AG10803 (cell line): Measurements from ENCODE around the gene ESYT3.

Experiments
- DNase-seq: peaks from one replicate; pipeline ENCODE4 v3.0.0; 2010; ENCODE audit warnings: low read depth
- H3K4me3 ChIP-seq: 2 replicates; pipeline ENCODE4 v1.5.1; 2011; ENCODE audit warnings: mild to moderate bottlenecking, low read length, control low read depth
- CTCF ChIP-seq: conservative IDR thresholded peaks from 2 replicates; pipeline ENCODE4 v1.5.1; 2011; ENCODE audit warnings: mild to moderate bottlenecking, low read length, control low read depth, inconsistent platforms

ESYT3 gene

GRCh38 chr3:138434276-138434874 lies at the start of gene ESYT3:
Gene ESYT3 (plus strand): TSS chr3:138434616. CDS start chr3:138434799, 183 bp downstream.
- DNase-seq: peak; percentile 62
- peak within 1 kb of the TSS; percentile 61 for H3K4me3 ChIP-seq
- TF ChIP-seq CTCF: no peak

GRCh38 chr3:138384976-138385375 lies 49.4 kb upstream of the ESYT3 start:
- TF ChIP-seq CTCF: no peak
- DNase-seq: no peak
- no peak overlapping the region for H3K4me3 ChIP-seq

- no peak overlapping the region for H3K4me3 ChIP-seq
- peak; percentile 36 for DNase-seq
- TF ChIP-seq CTCF: no peak
These were observed 45.2 kb upstream of the ESYT3 start for GRCh38 chr3:138389144-138389601.

- no peak for TF ChIP-seq CTCF
- DNase-seq: peak; percentile 96
- H3K4me3 ChIP-seq: peak overlapping the region; percentile 27
These were observed 44.4 kb upstream of the ESYT3 start for GRCh38 chr3:138389841-138390581.

GRCh38 chr3:138390582-138390932 lies 43.9 kb upstream of the ESYT3 start:
- TF ChIP-seq CTCF: no peak
- no peak for DNase-seq
- no peak overlapping the region for H3K4me3 ChIP-seq

- no peak for DNase-seq
- no peak overlapping the region for H3K4me3 ChIP-seq
- TF ChIP-seq CTCF: no peak
These were observed 40.3 kb upstream of the ESYT3 start for GRCh38 chr3:138394156-138394555.

GRCh38 chr3:138394686-138395085 lies 39.7 kb upstream of the ESYT3 start:
- no peak for TF ChIP-seq CTCF
- no peak for DNase-seq

More at GRCh38 chr3:138394686-138395085, 39.7 kb upstream of the ESYT3 start:
- H3K4me3 ChIP-seq: no peak overlapping the region
